Fibroblast of mammary gland (primary cell): ENCODE data around the gene RBKS.
A peak's percentile ranks its signal among the peaks of the same experiment; 100 is the strongest.

Experiments used
- DNase-seq: peaks from one replicate; pipeline ENCODE4 v3.0.0-alpha.2; 2010; ENCODE audit warnings: low read depth
- H3K4me3 ChIP-seq: 2 replicates; pipeline ENCODE4 v1.5.1; 2011; ENCODE audit warnings: low read depth, mild to moderate bottlenecking, low read length, moderate library complexity; ENCODE audit not compliant: control insufficient read depth
- TF ChIP-seq, protein P1 (sequence below): conservative IDR thresholded peaks from 2 replicates; pipeline ENCODE4 v1.5.1; 2011; ENCODE audit warnings: low read depth, low read length, inconsistent platforms; ENCODE audit not compliant: control insufficient read depth, insufficient read depth

RBKS gene

DNA sequence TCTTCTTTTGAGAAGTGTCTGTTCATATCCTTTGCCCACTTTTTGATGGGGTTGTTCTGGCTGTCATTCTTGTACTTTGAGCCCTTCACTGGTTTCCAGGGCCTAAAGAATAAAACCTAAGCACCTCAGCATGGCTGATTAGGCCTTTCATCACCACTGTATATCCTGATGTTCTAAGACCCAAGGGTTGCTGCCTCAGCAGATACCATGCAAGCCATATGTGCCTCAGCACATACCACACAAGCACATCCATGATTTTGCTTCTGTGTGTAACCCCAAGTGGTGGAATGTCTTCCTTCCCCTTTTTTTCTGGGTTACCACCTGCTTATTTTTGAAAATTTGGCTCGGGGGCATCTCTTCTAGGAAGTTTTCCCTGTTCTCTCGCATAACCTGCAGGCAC is 11.4 kb downstream of the RBKS start:
- TF ChIP-seq, protein P1, sequence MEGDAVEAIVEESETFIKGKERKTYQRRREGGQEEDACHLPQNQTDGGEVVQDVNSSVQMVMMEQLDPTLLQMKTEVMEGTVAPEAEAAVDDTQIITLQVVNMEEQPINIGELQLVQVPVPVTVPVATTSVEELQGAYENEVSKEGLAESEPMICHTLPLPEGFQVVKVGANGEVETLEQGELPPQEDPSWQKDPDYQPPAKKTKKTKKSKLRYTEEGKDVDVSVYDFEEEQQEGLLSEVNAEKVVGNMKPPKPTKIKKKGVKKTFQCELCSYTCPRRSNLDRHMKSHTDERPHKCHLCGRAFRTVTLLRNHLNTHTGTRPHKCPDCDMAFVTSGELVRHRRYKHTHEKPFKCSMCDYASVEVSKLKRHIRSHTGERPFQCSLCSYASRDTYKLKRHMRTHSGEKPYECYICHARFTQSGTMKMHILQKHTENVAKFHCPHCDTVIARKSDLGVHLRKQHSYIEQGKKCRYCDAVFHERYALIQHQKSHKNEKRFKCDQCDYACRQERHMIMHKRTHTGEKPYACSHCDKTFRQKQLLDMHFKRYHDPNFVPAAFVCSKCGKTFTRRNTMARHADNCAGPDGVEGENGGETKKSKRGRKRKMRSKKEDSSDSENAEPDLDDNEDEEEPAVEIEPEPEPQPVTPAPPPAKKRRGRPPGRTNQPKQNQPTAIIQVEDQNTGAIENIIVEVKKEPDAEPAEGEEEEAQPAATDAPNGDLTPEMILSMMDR: no peak
- DNase-seq: no peak
- no peak overlapping the region for H3K4me3 ChIP-seq

DNA sequence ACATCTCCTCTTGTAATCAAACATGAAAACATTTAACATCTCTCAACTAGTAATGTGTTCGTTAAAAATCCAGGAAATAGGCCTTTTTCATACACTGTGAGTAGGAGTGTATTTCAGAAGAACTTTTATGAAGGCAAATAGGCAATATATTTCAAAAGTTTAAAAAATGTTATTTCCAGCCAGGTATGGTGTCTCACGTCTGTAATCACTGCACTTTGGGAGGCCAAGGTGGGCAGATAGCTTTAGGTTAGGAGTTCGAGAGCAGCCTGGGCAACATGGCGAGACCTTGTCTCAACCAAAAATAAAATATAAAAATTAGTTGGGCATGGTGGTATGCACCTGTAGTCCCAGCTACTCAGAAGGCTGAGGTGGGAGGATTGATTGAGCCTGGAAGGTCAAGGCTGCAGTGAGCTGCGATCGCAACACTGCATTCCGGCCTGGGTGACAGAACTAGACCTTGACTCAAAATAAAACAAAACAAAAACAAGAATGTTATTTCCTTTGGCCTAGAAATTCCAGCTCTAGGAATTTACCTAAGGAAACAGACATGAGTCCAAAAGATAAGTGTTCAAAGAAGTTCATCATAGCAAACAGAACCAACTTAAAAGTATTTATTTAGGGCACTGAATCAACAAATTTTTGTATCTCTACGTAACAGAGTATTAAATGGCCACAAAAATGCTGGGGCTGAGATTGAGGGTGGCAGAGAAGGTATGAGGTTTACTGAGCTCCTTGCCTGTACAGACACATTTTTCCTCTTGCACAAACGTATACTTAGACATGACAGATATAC is 14.9 kb downstream of the RBKS start:
- DNase-seq: no peak
- no peak overlapping the region for H3K4me3 ChIP-seq
- TF ChIP-seq, protein P1: no peak

DNA sequence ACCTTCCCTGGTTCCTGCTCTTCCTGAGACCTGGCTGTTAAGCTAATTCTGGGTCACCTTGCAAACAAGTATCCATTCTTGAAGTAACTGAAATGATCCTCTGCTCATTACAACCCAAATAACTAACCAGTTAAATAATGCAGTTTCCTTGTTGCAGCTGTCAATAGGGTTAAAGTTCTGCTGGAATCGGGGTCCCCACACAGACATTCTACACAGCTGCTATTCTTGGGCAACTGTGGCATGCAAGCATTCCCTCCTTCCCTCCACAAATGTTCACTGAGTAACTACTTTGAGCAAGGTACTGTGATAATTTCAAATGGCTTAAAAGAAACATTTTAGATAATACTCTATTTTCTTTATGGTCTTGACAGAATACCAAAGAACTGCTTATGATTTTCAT is 17.1 kb downstream of the RBKS start:
- no peak overlapping the region for H3K4me3 ChIP-seq
- TF ChIP-seq, protein P1: no peak
- DNase-seq: no peak

DNA sequence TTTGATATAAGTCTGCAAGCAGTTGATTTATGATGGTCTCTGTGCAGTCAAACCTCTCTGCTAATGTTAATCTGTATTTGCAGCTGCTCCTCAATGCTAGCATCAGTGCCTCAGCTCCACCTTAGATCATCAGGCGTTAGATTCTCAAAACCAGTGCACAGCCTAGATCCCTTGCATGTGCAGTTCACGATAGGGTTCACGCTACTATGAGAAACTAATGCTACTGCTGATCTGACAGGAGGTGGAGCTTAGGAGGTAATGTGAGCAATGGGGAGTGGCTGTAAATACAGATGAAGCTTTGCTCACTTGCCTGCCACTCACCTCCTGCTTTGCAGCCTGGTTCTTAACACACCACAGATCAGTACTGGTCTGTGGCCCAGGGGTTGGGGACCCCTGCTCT is 18.4 kb downstream of the RBKS start:
- TF ChIP-seq, protein P1: no peak
- no peak for DNase-seq
- no peak overlapping the region for H3K4me3 ChIP-seq

DNA sequence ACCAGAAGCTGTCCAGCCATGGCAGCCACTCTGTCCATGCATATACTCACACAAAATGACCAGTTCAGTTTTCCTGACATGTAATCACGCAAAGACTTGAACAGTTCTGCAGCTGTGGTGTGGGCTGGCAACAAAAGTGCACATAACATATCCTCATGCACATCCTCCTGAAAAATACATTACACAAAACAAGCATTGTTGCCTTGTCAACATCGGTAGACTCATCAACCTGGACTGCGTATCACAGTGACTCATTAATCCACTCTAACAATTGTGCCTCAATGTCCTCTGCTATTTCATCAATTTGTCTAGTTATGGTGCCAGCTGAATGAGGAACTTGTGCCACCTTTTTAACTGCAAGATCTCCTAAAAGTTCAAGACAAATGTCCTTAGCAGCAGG is 19.5 kb downstream of the RBKS start:
- TF ChIP-seq, protein P1: no peak
- DNase-seq: peak; percentile 21
- H3K4me3 ChIP-seq: no peak overlapping the region

DNA sequence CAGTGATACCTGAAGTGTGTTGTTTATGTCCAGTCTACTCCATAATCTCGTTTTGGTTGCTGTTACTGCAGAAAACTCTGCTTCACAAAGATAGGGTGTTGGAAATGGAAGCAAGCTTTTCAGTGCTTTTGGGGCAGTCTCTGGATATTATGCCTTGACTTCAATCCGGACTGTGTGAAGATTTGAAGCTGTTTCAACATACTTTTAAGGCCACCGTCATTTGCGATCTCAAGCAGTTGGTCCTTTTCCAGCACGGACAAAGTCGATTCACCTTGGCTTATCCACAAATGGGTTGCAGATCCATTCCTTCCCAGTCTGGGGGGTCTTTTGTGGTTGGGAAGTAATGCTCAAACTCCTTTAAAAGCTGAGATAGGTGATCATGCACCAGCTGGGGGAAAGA is 20.4 kb downstream of the RBKS start:
- H3K4me3 ChIP-seq: no peak overlapping the region
- DNase-seq: no peak
- TF ChIP-seq, protein P1: no peak
